ENCODE data around the gene TBX1. TPM values are rescaled to one million over a fixed set of nuclear protein-coding genes. Genes with fewer than 3 reads are reported as not detected.

Gene TBX1
- total RNA-seq, 1 experiment from 2014 or later, result 0.74 TPM

GRCh38 chr22:19716829-19717105 is 43.8 kb upstream of the TBX1 start:
- ChIA-PET CTCF (no interaction called here), POLR2A (ENCODE audit: unreplicated experiment) (no interaction called here)
- no TSS peak for BruUV-seq (replicated peaks)
- no peak for DNase-seq
- TF ChIP-seq EZH2 (IDR thresholded peaks at IDR 0.05; ENCODE audit: low read depth), result no peak
- no peak for TF ChIP-seq CTCF (conservative IDR thresholded peaks at IDR 0.05)
- Histone ChIP-seq H3F3A (ENCODE audit: insufficient read depth, low read depth) (no peaks in the 10 kb centered on the region), H2AFZ (no peak overlapping the region), H3K4me1 (replicated peaks; ENCODE audit: insufficient read depth) (no peaks in the 10 kb centered on the region), H3K9me3 (ENCODE audit: insufficient read depth, low read depth) (no peaks in the 10 kb centered on the region), H4K20me1 (ENCODE audit: insufficient read depth) (no peaks in the 10 kb centered on the region), H3K27ac (no peak overlapping the region), H3K4me3 (no peak overlapping the region), H3K36me3 (ENCODE audit: low read depth) (no peaks in the 10 kb centered on the region), H3K4me2 (no peak overlapping the region), H3K79me2 (ENCODE audit: low read depth) (no peaks in the 10 kb centered on the region), H3K9me2 (ENCODE audit: insufficient read depth) (no peaks in the 10 kb centered on the region), H3K27me3 (ENCODE audit: insufficient read depth, low read depth) (no peaks in the 10 kb centered on the region; the same call in 1 of the 2 replicates)
- intact Hi-C loops (cut with micrococcal nuclease; ENCODE audit: unreplicated experiment), result loop anchor here (5.0 kb wide), 1 partner anchor 39 kb away; no protein-coding TSS in a partner anchor

- Histone ChIP-seq H3K4me2 (no peak overlapping the region), H3K9me3 (ENCODE audit: insufficient read depth, low read depth) (no peaks in the 10 kb centered on the region), H3K27ac (no peak overlapping the region), H4K20me1 (ENCODE audit: insufficient read depth) (no peaks in the 10 kb centered on the region), H3K27me3 (ENCODE audit: insufficient read depth, low read depth) (no peaks in the 10 kb centered on the region; the same call in 1 of the 2 replicates), H3K36me3 (ENCODE audit: low read depth) (no peaks in the 10 kb centered on the region), H3F3A (ENCODE audit: insufficient read depth, low read depth) (no peaks in the 10 kb centered on the region), H3K79me2 (ENCODE audit: low read depth) (no peaks in the 10 kb centered on the region), H3K9me2 (ENCODE audit: insufficient read depth) (no peaks in the 10 kb centered on the region), H2AFZ (no peak overlapping the region), H3K4me1 (replicated peaks; ENCODE audit: insufficient read depth) (no peaks in the 10 kb centered on the region), H3K4me3 (no peak overlapping the region)
- ChIA-PET CTCF (no interaction called here), POLR2A (ENCODE audit: unreplicated experiment) (no interaction called here)
- BruUV-seq (replicated peaks), result no TSS peak
- TF ChIP-seq EZH2 (IDR thresholded peaks at IDR 0.05; ENCODE audit: low read depth) (no peak), CTCF (conservative IDR thresholded peaks at IDR 0.05) (no peak)
- intact Hi-C loops (cut with micrococcal nuclease; ENCODE audit: unreplicated experiment), result loop anchor here (5.0 kb wide), 1 partner anchor 40 kb away; no protein-coding TSS in a partner anchor
- no peak for DNase-seq
Observed at GRCh38 chr22:19717181-19717580, 43.4 kb upstream of the TBX1 start.

GRCh38 chr22:19717691-19718455 is 42.7 kb upstream of the TBX1 start:
- DNase-seq, result peak in 1 of 2 experiments; percentile 76
- no peaks in the 10 kb centered on the region for H3K4me1 ChIP-seq (replicated peaks; ENCODE audit: insufficient read depth)

More at GRCh38 chr22:19717691-19718455, 42.7 kb upstream of the TBX1 start:
- H3K27me3 ChIP-seq (ENCODE audit: insufficient read depth, low read depth), result no peaks in the 10 kb centered on the region; the same call in 1 of the 2 replicates
- no peaks in the 10 kb centered on the region for H4K20me1 ChIP-seq (ENCODE audit: insufficient read depth)
- POLR2A ChIA-PET (ENCODE audit: unreplicated experiment), result no interaction called here
- no peaks in the 10 kb centered on the region for H3K79me2 ChIP-seq (ENCODE audit: low read depth)
- no peaks in the 10 kb centered on the region for H3K9me3 ChIP-seq (ENCODE audit: insufficient read depth, low read depth)
- CTCF ChIA-PET, result no interaction called here
- TF ChIP-seq CTCF (conservative IDR thresholded peaks at IDR 0.05) (peak; percentile 55), EZH2 (IDR thresholded peaks at IDR 0.05; ENCODE audit: low read depth) (no peak)
- H3K4me2 ChIP-seq, result peak overlapping the region; percentile 55; the same call in 1 of the 2 replicates
- no peaks in the 10 kb centered on the region for H3F3A ChIP-seq (ENCODE audit: insufficient read depth, low read depth)
- H3K4me3 ChIP-seq, result peak overlapping the region; percentile 49; the same call in 1 of the 2 replicates
- BruUV-seq (replicated peaks), result no TSS peak
- H3K9me2 ChIP-seq (ENCODE audit: insufficient read depth), result no peaks in the 10 kb centered on the region
- intact Hi-C loops (cut with micrococcal nuclease; ENCODE audit: unreplicated experiment), result loop anchor here (5.0 kb wide), 1 partner anchor 41 kb away; no protein-coding TSS in a partner anchor
- no peaks in the 10 kb centered on the region for H3K36me3 ChIP-seq (ENCODE audit: low read depth)
- no peak overlapping the region for H2AFZ ChIP-seq
- H3K27ac ChIP-seq, result no peak overlapping the region
